ENCODE data around the gene IREB2. TPM values are rescaled to one million over a fixed set of nuclear protein-coding genes. Genes with fewer than 3 reads are reported as not detected.
"Not testable (repeated sequence)": the region's sequence is repeated elsewhere in the genome, so short reads cannot be mapped to it uniquely, and the experiment has no call there.

The IREB2 gene
- polyA plus RNA-seq, 1 of the 3 experiments (the other 2 are of a cell fraction), result 9.5 TPM

GRCh38 chr15:78509726-78510312 lies 71.8 kb downstream of the IREB2 start:
- Histone ChIP-seq H4K20me1 (ENCODE audit: insufficient read depth) (no peaks in the 10 kb centered on the region), H3K27me3 (ENCODE audit: insufficient read depth) (no peaks in the 10 kb centered on the region), H3K4me3 (ENCODE audit: low read depth in 2 of 2, low read length in 1 of 2) (no peak overlapping the region), H3K79me2 (ENCODE audit: insufficient read depth) (no peaks in the 10 kb centered on the region), H3K4me2 (no peak overlapping the region), H2AFZ (ENCODE audit: low read depth) (no peak overlapping the region), H3K9me2 (no peaks in the 10 kb centered on the region), H3K4me1 (ENCODE audit: control insufficient read depth in 1 of 2, insufficient read depth in 2 of 2, low read depth in 1 of 2, low read length in 1 of 2) (peaks cover 3 to 8% of the 10 kb centered on the region in 2 experiments; a peak in 1 of 4 replicates), H3K27ac (ENCODE audit: low read depth in 2 of 2, low read length in 1 of 2) (no peak overlapping the region), H3K36me3 (replicated peaks in 1 of 2; ENCODE audit: control insufficient read depth in 1 of 2, insufficient read depth in 2 of 2, low read length in 1 of 2) (no peaks in the 10 kb centered on the region), H3F3A (replicated peaks; ENCODE audit: insufficient read depth) (peaks cover 14% of the 10 kb centered on the region), H3K9me3 (no peaks in the 10 kb centered on the region), H3K9ac (no peak overlapping the region)
- ChIA-PET CTCF (no interaction called here), POLR2A (no interaction called here)
- WGBS (ENCODE audit: low lambda C conversion rate), result 80% methylated on average over 6 of the region's 6 CpGs
- DNase-seq, result no peak
- TF ChIP-seq TEAD4 (IDR thresholded peaks at IDR 0.05; ENCODE audit: borderline replicate concordance, insufficient read depth) (no peak), FOXJ3 (CRISPR knock-in tag; IDR thresholded peaks at IDR 0.05) (no peak), JUND (IDR thresholded peaks at IDR 0.05) (no peak), TAF1 (IDR thresholded peaks at IDR 0.05; ENCODE audit: borderline replicate concordance, low read depth, low read length) (no peak), ELF1 (IDR thresholded peaks at IDR 0.05) (no peak)

- CTCF ChIA-PET, result interaction anchor here (0.9 kb wide), 1 partner anchor 236 kb away, joined by 3 read pairs; no protein-coding TSS in a partner anchor
These were observed 82.0 kb downstream of the IREB2 start for GRCh38 chr15:78520035-78520434.

GRCh38 chr15:78524230-78524629 lies 86.2 kb downstream of the IREB2 start:
- Histone ChIP-seq H4K20me1 (ENCODE audit: insufficient read depth) (no peaks in the 10 kb centered on the region), H3K4me3 (ENCODE audit: low read depth in 2 of 2, low read length in 1 of 2) (no peak overlapping the region), H3K36me3 (replicated peaks in 1 of 2; ENCODE audit: control insufficient read depth in 1 of 2, insufficient read depth in 2 of 2, low read length in 1 of 2) (no peaks in the 10 kb centered on the region), H3F3A (replicated peaks; ENCODE audit: insufficient read depth) (peaks cover 3% of the 10 kb centered on the region), H3K9ac (no peak overlapping the region), H3K4me2 (no peak overlapping the region), H3K27ac (ENCODE audit: low read depth in 2 of 2, low read length in 1 of 2) (no peak overlapping the region), H3K27me3 (ENCODE audit: insufficient read depth) (no peaks in the 10 kb centered on the region), H2AFZ (ENCODE audit: low read depth) (no peak overlapping the region), H3K9me3 (no peaks in the 10 kb centered on the region), H3K79me2 (ENCODE audit: insufficient read depth) (no peaks in the 10 kb centered on the region), H3K4me1 (ENCODE audit: control insufficient read depth in 1 of 2, insufficient read depth in 2 of 2, low read depth in 1 of 2, low read length in 1 of 2) (no peaks in the 10 kb centered on the region), H3K9me2 (no peaks in the 10 kb centered on the region)
- TF ChIP-seq ELF1 (IDR thresholded peaks at IDR 0.05) (no peak), CHD2 (IDR thresholded peaks at IDR 0.05; ENCODE audit: low read length, partially characterized antibody) (no peak), TCF12 (IDR thresholded peaks at IDR 0.05) (no peak), EP300 (IDR thresholded peaks at IDR 0.05; ENCODE audit: borderline replicate concordance in 1 of 2, low read depth in 1 of 2, low read length in 1 of 2) (no peak), RFX5 (IDR thresholded peaks at IDR 0.05; ENCODE audit: low read length) (no peak), FOSL2 (IDR thresholded peaks at IDR 0.05; ENCODE audit: borderline replicate concordance, low read depth) (no peak), REST (IDR thresholded peaks at IDR 0.05; ENCODE audit: low read depth, low read length) (no peak), MEF2A (IDR thresholded peaks at IDR 0.05; ENCODE audit: borderline replicate concordance, low read depth) (no peak), NRF1 (IDR thresholded peaks at IDR 0.05; ENCODE audit: low read depth, low read length) (no peak), IRF3 (IDR thresholded peaks at IDR 0.05; ENCODE audit: low read depth, low read length) (no peak), CTCF (IDR thresholded peaks at IDR 0.05) (no peak), FOXJ3 (CRISPR knock-in tag; IDR thresholded peaks at IDR 0.05) (no peak), GATA2 (CRISPR knock-in tag; IDR thresholded peaks at IDR 0.05) (no peak)
- WGBS (ENCODE audit: low lambda C conversion rate), result 79% methylated on average over 5 of the region's 5 CpGs
- CTCF ChIA-PET, result no interaction called here
- POLR2A ChIA-PET, result no interaction called here
- DNase-seq, result no peak

More at GRCh38 chr15:78520035-78520434, 82.0 kb downstream of the IREB2 start:
- POLR2A ChIA-PET; H3K4me1 ChIP-seq (ENCODE audit: control insufficient read depth in 1 of 2, insufficient read depth in 2 of 2, low read depth in 1 of 2, low read length in 1 of 2); H3K79me2 ChIP-seq (ENCODE audit: insufficient read depth); H4K20me1 ChIP-seq (ENCODE audit: insufficient read depth); H3K9me3 ChIP-seq; H2AFZ ChIP-seq (ENCODE audit: low read depth); H3K27me3 ChIP-seq (ENCODE audit: insufficient read depth); H3K27ac ChIP-seq (ENCODE audit: low read depth in 2 of 2, low read length in 1 of 2); DNase-seq; H3F3A ChIP-seq (replicated peaks; ENCODE audit: insufficient read depth); H3K36me3 ChIP-seq (replicated peaks in 1 of 2; ENCODE audit: control insufficient read depth in 1 of 2, insufficient read depth in 2 of 2, low read length in 1 of 2); H3K4me3 ChIP-seq (ENCODE audit: low read depth in 2 of 2, low read length in 1 of 2); H3K9ac ChIP-seq; H3K9me2 ChIP-seq; H3K4me2 ChIP-seq: not testable (repeated sequence)
- WGBS (ENCODE audit: low lambda C conversion rate), result 98% methylated on average over 2 of the region's 3 CpGs

All from SK-N-SH (cell line).